Mesenchymal stem cell (in vitro differentiated cells and primary cell): ENCODE results near the gene ACRBP.
A peak's percentile ranks its signal among the peaks of the same experiment; 100 is the strongest.

Experiments used
- DNase-seq: peaks from one replicate; pipeline ENCODE4 v3.0.0-alpha.2; 2013
- H2AFZ ChIP-seq: one replicate; pipeline ENCODE4 v1.6.1; 2013; ENCODE audit warnings: low read depth, mild to moderate bottlenecking, control low read depth, inconsistent platforms, low read length, moderate library complexity
- H2AK5ac ChIP-seq: 2 replicates; pipeline ENCODE4 v1.6.1; 2013; ENCODE audit warnings: low read length, moderate library complexity, mild to moderate bottlenecking, inconsistent platforms; ENCODE audit not compliant: severe bottlenecking
- H2BK120ac ChIP-seq: one replicate; pipeline ENCODE4 v1.6.1; 2013; ENCODE audit warnings: low read depth, mild to moderate bottlenecking, inconsistent platforms, low read length, moderate library complexity
- H2BK12ac ChIP-seq, 2 experiments: one replicate each; pipeline ENCODE4 v1.6.1; 2013; ENCODE audit warnings: inconsistent platforms in 2 of 2, low read length in 2 of 2, mild to moderate bottlenecking in 2 of 2, moderate library complexity in 2 of 2, control low read depth in 1 of 2
- H2BK15ac ChIP-seq: one replicate; pipeline ENCODE4 v1.6.1; 2013; ENCODE audit warnings: mild to moderate bottlenecking, low read depth, inconsistent platforms; ENCODE audit not compliant: poor library complexity, severe bottlenecking
- H2BK5ac ChIP-seq: 2 replicates; pipeline ENCODE4 v1.6.1; 2013; ENCODE audit warnings: low read depth, mild to moderate bottlenecking, low read length, control low read depth, inconsistent platforms; ENCODE audit not compliant: poor library complexity, severe bottlenecking
- H3K14ac ChIP-seq, 2 experiments: one replicate each; pipeline ENCODE4 v1.6.1; 2013; ENCODE audit warnings: inconsistent platforms in 2 of 2, low read length in 2 of 2, control low read depth in 1 of 2, mild to moderate bottlenecking in 1 of 2, moderate library complexity in 1 of 2
- H3K18ac ChIP-seq, 2 experiments: one replicate each; pipeline ENCODE4 v1.6.1; 2013; ENCODE audit warnings: inconsistent platforms in 2 of 2, low read length in 2 of 2, control low read depth in 1 of 2, low read depth in 1 of 2, mild to moderate bottlenecking in 1 of 2
- H3K23ac ChIP-seq, 2 experiments: one replicate each; pipeline ENCODE4 v1.6.1; 2013; ENCODE audit warnings: inconsistent platforms in 2 of 2, low read length in 2 of 2, mild to moderate bottlenecking in 2 of 2, moderate library complexity in 2 of 2, control low read depth in 1 of 2
- H3K27ac ChIP-seq: 2 replicates; pipeline ENCODE4 v1.5.1; 2013; ENCODE audit warnings: mild to moderate bottlenecking, moderate library complexity, low read length, control low read depth, inconsistent platforms; ENCODE audit not compliant: poor library complexity, severe bottlenecking
- H3K27me3 ChIP-seq, 2 experiments: 2 replicates each; pipeline versions ENCODE4 v1.6.1 to v1.7.0; 2013; ENCODE audit warnings: low read length in 2 of 2, mild to moderate bottlenecking in 2 of 2, moderate library complexity in 2 of 2, control low read depth in 1 of 2, inconsistent platforms in 1 of 2; ENCODE audit not compliant: control insufficient read depth in 1 of 2, insufficient read depth in 1 of 2
- H3K36me3 ChIP-seq, 2 experiments: 2 replicates each; pipeline versions ENCODE4 v1.6.1 to v1.7.0; 2013; ENCODE audit warnings: low read length in 2 of 2, control low read depth in 1 of 2, inconsistent platforms in 1 of 2, low read depth in 1 of 2, mild to moderate bottlenecking in 1 of 2; ENCODE audit not compliant: insufficient read depth in 2 of 2, control insufficient read depth in 1 of 2
- H3K4ac ChIP-seq, 2 experiments: one replicate each; pipeline ENCODE4 v1.6.1; 2013; ENCODE audit warnings: inconsistent platforms in 2 of 2, low read length in 2 of 2, mild to moderate bottlenecking in 2 of 2, moderate library complexity in 2 of 2, control low read depth in 1 of 2, low read depth in 1 of 2
- H3K4me1 ChIP-seq: 2 replicates; pipeline ENCODE4 v1.6.1; 2013; ENCODE audit warnings: low read depth, low read length, control low read depth; ENCODE audit not compliant: control insufficient read depth, insufficient read depth
- H3K4me2 ChIP-seq: 2 replicates; pipeline ENCODE4 v1.6.1; 2013; ENCODE audit warnings: low read length, mild to moderate bottlenecking, inconsistent platforms; ENCODE audit not compliant: poor library complexity, severe bottlenecking
- H3K4me3 ChIP-seq, 2 experiments: 2 replicates each; pipeline versions ENCODE4 v1.5.1 to v1.7.0; 2013; ENCODE audit warnings: low read length in 2 of 2, mild to moderate bottlenecking in 2 of 2, control low read depth in 1 of 2, low read depth in 1 of 2; ENCODE audit not compliant: insufficient read depth in 1 of 2
- H3K79me1 ChIP-seq: replicated peaks from 2 replicates; pipeline ENCODE4 v1.6.1; 2013; ENCODE audit warnings: mild to moderate bottlenecking, control low read depth, low read length, inconsistent platforms; ENCODE audit not compliant: poor library complexity, severe bottlenecking
- H3K9ac ChIP-seq: 2 replicates; pipeline ENCODE4 v1.7.0; 2013; ENCODE audit warnings: mild to moderate bottlenecking, low read length, moderate library complexity
- H3K9me3 ChIP-seq: 2 replicates; pipeline ENCODE4 v1.7.0; 2013; ENCODE audit warnings: mild to moderate bottlenecking, low read length; ENCODE audit not compliant: control insufficient read depth
- H4K8ac ChIP-seq: one replicate; pipeline ENCODE4 v1.6.1; 2013; ENCODE audit warnings: inconsistent platforms, mild to moderate bottlenecking, low read length, moderate library complexity
- H4K91ac ChIP-seq: one replicate; pipeline ENCODE4 v1.6.1; 2013; ENCODE audit warnings: mild to moderate bottlenecking, low read length, inconsistent platforms
- WGBS: methylation state at CpG from one replicate; pipeline ENCODE4 v1.1.7; 2013; ENCODE audit warnings: mixed read lengths; 5-methylcytosine and 5-hydroxymethylcytosine counted together

The ACRBP gene

DNA sequence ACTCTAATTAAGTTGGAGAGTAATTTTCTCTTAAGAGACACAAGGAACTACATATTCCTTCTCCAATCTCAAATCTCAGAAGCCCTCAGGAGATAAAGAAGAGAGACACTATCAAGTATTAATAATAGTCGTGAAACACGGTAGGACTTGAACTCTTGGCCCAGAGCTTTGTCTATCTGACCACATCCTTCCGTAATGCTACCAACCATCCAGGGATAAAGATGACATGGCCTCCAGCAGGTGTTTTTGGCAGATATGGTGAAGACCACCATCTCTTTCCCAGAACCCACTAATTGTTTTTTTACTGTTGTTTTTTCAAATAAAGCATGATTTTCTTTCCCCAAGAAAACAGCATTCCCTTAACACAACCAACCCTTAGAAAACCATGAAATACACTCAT is 38.6 kb upstream of the ACRBP start:
- peaks cover 12 to 25% of the 10 kb centered on the region in 2 experiments for H3K36me3 ChIP-seq
- H3K9me3 ChIP-seq: no peaks in the 10 kb centered on the region
- no peak overlapping the region for H2AK5ac ChIP-seq
- 93% methylated on average over 3 of the region's 3 CpGs for WGBS
- peak overlapping the region; percentile 24 for H3K9ac ChIP-seq
- H2AFZ ChIP-seq: no peak overlapping the region
- no peak overlapping the region for H2BK12ac ChIP-seq
- no peaks in the 10 kb centered on the region for H3K27me3 ChIP-seq
- no peak overlapping the region for H3K27ac ChIP-seq
- no peak overlapping the region for H2BK120ac ChIP-seq
- H4K91ac ChIP-seq: no peak overlapping the region
- H3K4me3 ChIP-seq: no peak overlapping the region
- H3K4me2 ChIP-seq: no peak overlapping the region
- no peak for DNase-seq
- H3K18ac ChIP-seq: no peak overlapping the region
- peaks cover 7% of the 10 kb centered on the region for H3K4me1 ChIP-seq
- no peak overlapping the region for H2BK15ac ChIP-seq
- no peak overlapping the region for H3K23ac ChIP-seq
- H2BK5ac ChIP-seq: no peak overlapping the region
- H4K8ac ChIP-seq: no peak overlapping the region
- H3K4ac ChIP-seq: no peak overlapping the region
- peaks cover 6% of the 10 kb centered on the region for H3K79me1 ChIP-seq
- no peak overlapping the region for H3K14ac ChIP-seq

DNA sequence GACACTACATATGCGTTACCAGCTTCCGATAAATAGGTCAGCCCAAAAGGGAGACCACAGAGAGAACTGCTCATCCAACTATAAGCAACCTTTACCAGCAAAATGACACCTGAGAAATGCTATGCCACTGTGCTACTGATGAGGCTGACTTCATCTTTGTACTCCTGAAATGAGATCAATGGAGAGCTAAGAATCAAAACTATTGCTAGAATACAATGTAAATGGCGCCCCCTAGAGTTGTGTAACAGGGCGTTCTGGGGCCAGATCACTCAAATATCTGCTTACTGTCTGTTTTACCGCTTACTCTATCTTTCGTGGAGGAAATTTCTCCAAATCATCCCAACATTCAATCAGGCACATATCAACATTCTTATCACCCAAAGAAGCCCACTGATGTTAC is 37.4 kb upstream of the ACRBP start:
- no peaks in the 10 kb centered on the region for H3K9me3 ChIP-seq
- H3K4me2 ChIP-seq: no peak overlapping the region
- 67% methylated on average over 6 of the region's 6 CpGs for WGBS
- no peak overlapping the region for H2BK12ac ChIP-seq
- no peak overlapping the region for H2BK5ac ChIP-seq
- H3K9ac ChIP-seq: no peak overlapping the region
- no peak overlapping the region for H3K23ac ChIP-seq
- no peak overlapping the region for H4K91ac ChIP-seq
- H3K27me3 ChIP-seq: no peaks in the 10 kb centered on the region
- peaks cover 2% of the 10 kb centered on the region for H3K4me1 ChIP-seq
- H3K4ac ChIP-seq: no peak overlapping the region
- no peak overlapping the region for H2AK5ac ChIP-seq
- H3K4me3 ChIP-seq: no peak overlapping the region
- H2AFZ ChIP-seq: no peak overlapping the region
- H3K18ac ChIP-seq: no peak overlapping the region
- H3K79me1 ChIP-seq: peaks cover 7% of the 10 kb centered on the region
- no peak overlapping the region for H3K14ac ChIP-seq
- no peak overlapping the region for H2BK120ac ChIP-seq
- H3K36me3 ChIP-seq: peaks cover 22 to 32% of the 10 kb centered on the region in 2 experiments
- no peak overlapping the region for H3K27ac ChIP-seq
- no peak overlapping the region for H2BK15ac ChIP-seq
- peak; percentile 41 for DNase-seq
- no peak overlapping the region for H4K8ac ChIP-seq

DNA sequence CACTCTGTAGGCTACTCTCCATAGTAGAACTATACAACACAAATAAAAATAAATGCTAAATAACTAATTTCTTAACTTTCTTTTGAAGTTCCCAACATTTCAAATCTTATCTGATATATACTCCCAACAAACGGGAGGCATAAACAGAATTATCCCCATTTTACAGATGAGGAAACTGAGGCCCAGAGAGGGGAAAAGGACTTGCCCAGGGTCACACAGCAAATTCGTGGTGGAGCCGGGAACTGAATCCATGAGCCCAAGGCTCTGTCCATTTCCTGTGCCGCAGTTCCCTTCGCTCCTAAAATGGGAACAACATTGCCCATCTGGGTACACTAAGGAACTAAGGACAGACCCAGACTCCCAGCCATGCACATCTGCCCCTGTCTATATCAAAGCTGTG is 29.7 kb upstream of the ACRBP start:
- no peak overlapping the region for H3K4me2 ChIP-seq
- peaks cover 51 to 90% of the 10 kb centered on the region in 2 experiments for H3K36me3 ChIP-seq
- no peak overlapping the region for H3K14ac ChIP-seq
- no peaks in the 10 kb centered on the region for H3K9me3 ChIP-seq
- H3K18ac ChIP-seq: no peak overlapping the region
- H3K4ac ChIP-seq: no peak overlapping the region
- WGBS: 97% methylated on average over 5 of the region's 5 CpGs
- H3K27me3 ChIP-seq: no peaks in the 10 kb centered on the region
- H3K23ac ChIP-seq: no peak overlapping the region
- no peak overlapping the region for H2AFZ ChIP-seq
- no peak overlapping the region for H3K4me3 ChIP-seq
- no peak overlapping the region for H3K27ac ChIP-seq
- no peak overlapping the region for H2BK12ac ChIP-seq
- no peak overlapping the region for H3K9ac ChIP-seq
- no peak overlapping the region for H2BK5ac ChIP-seq
- no peak overlapping the region for H4K8ac ChIP-seq
- H2BK15ac ChIP-seq: no peak overlapping the region
- peaks cover 54% of the 10 kb centered on the region for H3K79me1 ChIP-seq
- H4K91ac ChIP-seq: no peak overlapping the region
- no peak overlapping the region for H2BK120ac ChIP-seq
- no peak for DNase-seq
- no peak overlapping the region for H2AK5ac ChIP-seq
- no peaks in the 10 kb centered on the region for H3K4me1 ChIP-seq

DNA sequence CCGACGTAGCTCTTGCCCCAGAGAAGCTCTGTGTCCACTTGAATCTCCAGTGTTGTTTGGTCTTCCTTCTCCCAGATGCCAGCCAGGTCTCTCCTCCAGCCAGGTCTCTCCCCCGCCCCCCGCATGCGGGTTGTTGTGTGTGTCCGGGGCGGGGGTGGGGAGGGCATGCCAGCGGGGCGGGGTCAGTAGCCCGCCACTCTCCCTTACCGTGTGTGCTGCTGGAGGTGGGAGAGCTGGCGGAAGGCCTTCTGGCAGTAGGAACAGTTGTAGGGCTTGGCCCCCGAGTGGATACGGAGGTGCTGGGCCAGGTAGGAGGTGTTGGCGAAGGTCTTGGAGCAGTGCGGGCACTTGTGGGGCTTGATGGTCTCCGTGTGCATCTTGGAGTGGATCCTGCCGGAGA is 24.9 kb upstream of the ACRBP start:
- Histone ChIP-seq H3K18ac (no peak overlapping the region), H3K27ac (no peak overlapping the region), H4K8ac (no peak overlapping the region), H3K4me1 (no peaks in the 10 kb centered on the region), H3K9me3 (no peaks in the 10 kb centered on the region), H2AK5ac (no peak overlapping the region), H3K9ac (no peak overlapping the region), H2BK15ac (no peak overlapping the region), H3K4ac (no peak overlapping the region), H2BK5ac (no peak overlapping the region), H2AFZ (no peak overlapping the region), H4K91ac (no peak overlapping the region), H2BK120ac (no peak overlapping the region), H3K36me3 (peaks cover 65 to 97% of the 10 kb centered on the region in 2 experiments), H2BK12ac (no peak overlapping the region), H3K27me3 (no peaks in the 10 kb centered on the region), H3K79me1 (peaks cover 44% of the 10 kb centered on the region), H3K23ac (no peak overlapping the region), H3K4me3 (no peak overlapping the region), H3K4me2 (no peak overlapping the region), H3K14ac (no peak overlapping the region)
- DNase-seq: no peak
- WGBS: 95% methylated on average over 18 of the region's 18 CpGs
